HepG2 (cell line): Measurements from ENCODE around the gene ARHGAP29.

Experiments
- ARNTL ChIP-seq: sonication (generic); formaldehyde crosslinking; IDR thresholded peaks from 2 replicates; pipeline ENCODE4 v1.4.0; 2020; ENCODE audit warnings: mild to moderate bottlenecking, missing genetic modification reagents
- NFIB ChIP-seq: sonication (generic); formaldehyde crosslinking; IDR thresholded peaks from 2 replicates; pipeline ENCODE4 v1.9.0; 2021; ENCODE audit warnings: missing genetic modification reagents, mild to moderate bottlenecking, borderline replicate concordance
- POLR2AphosphoS5 ChIP-seq: IDR thresholded peaks from 2 replicates; pipeline ENCODE4 v1.6.1; 2012; ENCODE audit warnings: low read depth, low read length
- REL ChIP-seq: sonication (generic); formaldehyde crosslinking; conservative IDR thresholded peaks from 2 replicates; pipeline ENCODE4 v1.8.0; 2022; ENCODE audit warnings: mild to moderate bottlenecking, missing genetic modification reagents, moderate library complexity
- TAF1 ChIP-seq: sonication (generic); formaldehyde crosslinking; IDR thresholded peaks from 2 replicates; pipeline ENCODE4 v1.4.0; 2020; ENCODE audit warnings: missing genetic modification reagents
- ZNF18 ChIP-seq: sonication (generic); formaldehyde crosslinking; IDR thresholded peaks from 2 replicates; pipeline ENCODE4 v1.8.0; 2022; ENCODE audit warnings: mild to moderate bottlenecking, missing genetic modification reagents; ENCODE audit not compliant: insufficient replicate concordance
- ZNF207 ChIP-seq: fragments of 450-650 bp; IDR thresholded peaks from 2 replicates; pipeline ENCODE4 v1.6.1; 2016; ENCODE audit warnings: antibody characterized with exemption, borderline replicate concordance
- ZNF274 ChIP-seq: sonication (generic); formaldehyde crosslinking; IDR thresholded peaks from 2 replicates; pipeline ENCODE4 v1.5.1; 2020; ENCODE audit warnings: mild to moderate bottlenecking, missing genetic modification reagents
- ZNF430 ChIP-seq: sonication (generic); formaldehyde crosslinking; IDR thresholded peaks from 2 replicates; pipeline ENCODE4 v1.9.0; 2021; ENCODE audit warnings: mild to moderate bottlenecking, missing genetic modification reagents
- ZNF576 ChIP-seq: sonication (generic); formaldehyde crosslinking; IDR thresholded peaks from 2 replicates; pipeline ENCODE4 v1.4.0; 2020; ENCODE audit warnings: mild to moderate bottlenecking, missing genetic modification reagents
- TF ChIP-seq, protein P1 (sequence below): sonication (generic); formaldehyde crosslinking; IDR thresholded peaks from 2 replicates; pipeline ENCODE4 v1.5.0; 2020; ENCODE audit warnings: mild to moderate bottlenecking, missing genetic modification reagents, moderate library complexity
- TF ChIP-seq, protein P2 (sequence below): sonication (generic); formaldehyde crosslinking; IDR thresholded peaks from 2 replicates; pipeline ENCODE4 v1.4.0; 2020; ENCODE audit warnings: missing genetic modification reagents, borderline replicate concordance

DNA sequence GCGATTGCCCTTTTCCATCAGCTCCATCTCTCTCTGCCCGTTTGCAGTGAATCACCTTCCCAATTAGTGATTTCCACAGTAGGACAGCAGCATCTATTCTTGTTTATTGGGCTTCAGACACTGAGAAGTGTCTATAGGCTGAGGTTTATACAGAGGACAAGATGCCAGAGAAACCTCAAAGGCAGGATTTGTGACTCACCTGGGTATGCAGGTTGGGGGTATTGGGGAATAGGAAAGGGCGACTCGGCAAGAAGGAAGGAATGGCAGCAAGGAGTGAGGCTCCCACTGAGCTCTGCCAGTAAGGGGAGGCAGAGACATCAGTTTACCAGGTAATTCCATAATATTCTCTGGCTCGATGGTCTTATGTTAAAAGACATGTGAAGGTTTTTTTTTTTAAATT is 91.1 kb downstream of the ARHGAP29 start:
- no peak for TF ChIP-seq POLR2AphosphoS5
- TF ChIP-seq TAF1 (CRISPR knock-in tag), result no peak
- no peak for TF ChIP-seq ZNF576 (CRISPR knock-in tag)
- TF ChIP-seq, protein P1, sequence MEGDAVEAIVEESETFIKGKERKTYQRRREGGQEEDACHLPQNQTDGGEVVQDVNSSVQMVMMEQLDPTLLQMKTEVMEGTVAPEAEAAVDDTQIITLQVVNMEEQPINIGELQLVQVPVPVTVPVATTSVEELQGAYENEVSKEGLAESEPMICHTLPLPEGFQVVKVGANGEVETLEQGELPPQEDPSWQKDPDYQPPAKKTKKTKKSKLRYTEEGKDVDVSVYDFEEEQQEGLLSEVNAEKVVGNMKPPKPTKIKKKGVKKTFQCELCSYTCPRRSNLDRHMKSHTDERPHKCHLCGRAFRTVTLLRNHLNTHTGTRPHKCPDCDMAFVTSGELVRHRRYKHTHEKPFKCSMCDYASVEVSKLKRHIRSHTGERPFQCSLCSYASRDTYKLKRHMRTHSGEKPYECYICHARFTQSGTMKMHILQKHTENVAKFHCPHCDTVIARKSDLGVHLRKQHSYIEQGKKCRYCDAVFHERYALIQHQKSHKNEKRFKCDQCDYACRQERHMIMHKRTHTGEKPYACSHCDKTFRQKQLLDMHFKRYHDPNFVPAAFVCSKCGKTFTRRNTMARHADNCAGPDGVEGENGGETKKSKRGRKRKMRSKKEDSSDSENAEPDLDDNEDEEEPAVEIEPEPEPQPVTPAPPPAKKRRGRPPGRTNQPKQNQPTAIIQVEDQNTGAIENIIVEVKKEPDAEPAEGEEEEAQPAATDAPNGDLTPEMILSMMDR, result no peak
- TF ChIP-seq ZNF207, result no peak
- TF ChIP-seq ARNTL (CRISPR knock-in tag), result no peak
- no peak for TF ChIP-seq REL (CRISPR knock-in tag)
- TF ChIP-seq NFIB (CRISPR knock-in tag), result no peak
- TF ChIP-seq ZNF18 (CRISPR knock-in tag), result no peak
- no peak for TF ChIP-seq ZNF430
- TF ChIP-seq ZNF274, result no peak
- TF ChIP-seq, protein P2, sequence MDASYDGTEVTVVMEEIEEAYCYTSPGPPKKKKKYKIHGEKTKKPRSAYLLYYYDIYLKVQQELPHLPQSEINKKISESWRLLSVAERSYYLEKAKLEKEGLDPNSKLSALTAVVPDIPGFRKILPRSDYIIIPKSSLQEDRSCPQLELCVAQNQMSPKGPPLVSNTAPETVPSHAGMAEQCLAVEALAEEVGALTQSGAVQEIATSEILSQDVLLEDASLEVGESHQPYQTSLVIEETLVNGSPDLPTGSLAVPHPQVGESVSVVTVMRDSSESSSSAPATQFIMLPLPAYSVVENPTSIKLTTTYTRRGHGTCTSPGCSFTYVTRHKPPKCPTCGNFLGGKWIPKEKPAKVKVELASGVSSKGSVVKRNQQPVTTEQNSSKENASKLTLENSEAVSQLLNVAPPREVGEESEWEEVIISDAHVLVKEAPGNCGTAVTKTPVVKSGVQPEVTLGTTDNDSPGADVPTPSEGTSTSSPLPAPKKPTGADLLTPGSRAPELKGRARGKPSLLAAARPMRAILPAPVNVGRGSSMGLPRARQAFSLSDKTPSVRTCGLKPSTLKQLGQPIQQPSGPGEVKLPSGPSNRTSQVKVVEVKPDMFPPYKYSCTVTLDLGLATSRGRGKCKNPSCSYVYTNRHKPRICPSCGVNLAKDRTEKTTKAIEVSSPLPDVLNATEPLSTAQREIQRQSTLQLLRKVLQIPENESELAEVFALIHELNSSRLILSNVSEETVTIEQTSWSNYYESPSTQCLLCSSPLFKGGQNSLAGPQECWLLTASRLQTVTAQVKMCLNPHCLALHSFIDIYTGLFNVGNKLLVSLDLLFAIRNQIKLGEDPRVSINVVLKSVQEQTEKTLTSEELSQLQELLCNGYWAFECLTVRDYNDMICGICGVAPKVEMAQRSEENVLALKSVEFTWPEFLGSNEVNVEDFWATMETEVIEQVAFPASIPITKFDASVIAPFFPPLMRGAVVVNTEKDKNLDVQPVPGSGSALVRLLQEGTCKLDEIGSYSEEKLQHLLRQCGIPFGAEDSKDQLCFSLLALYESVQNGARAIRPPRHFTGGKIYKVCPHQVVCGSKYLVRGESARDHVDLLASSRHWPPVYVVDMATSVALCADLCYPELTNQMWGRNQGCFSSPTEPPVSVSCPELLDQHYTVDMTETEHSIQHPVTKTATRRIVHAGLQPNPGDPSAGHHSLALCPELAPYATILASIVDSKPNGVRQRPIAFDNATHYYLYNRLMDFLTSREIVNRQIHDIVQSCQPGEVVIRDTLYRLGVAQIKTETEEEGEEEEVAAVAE, result no peak
